ENCODE results near the gene NAB2. TPM values are rescaled to one million over a fixed set of nuclear protein-coding genes. Genes with fewer than 3 reads are reported as not detected.
A peak's percentile ranks its signal among the peaks of the same experiment; 100 is the strongest.

The NAB2 gene
- total and polyA plus RNA-seq, 9 of the 15 experiments (the other 6 are each of a cell fraction or from before 2014, with no cell fraction given) = 0.45 to 40.9 (median 20.4) TPM

- peak; percentile 80 for TF ChIP-seq REST (IDR thresholded peaks at IDR 0.05; ENCODE audit: borderline replicate concordance)
- no peak for TF ChIP-seq REST (CRISPR knock-in tag; IDR thresholded peaks at IDR 0.05; ENCODE audit: low read depth)
- 0 out of 2 replicates have a peak, but pooled peaks have one; percentile 5 for TF ChIP-seq GABPB1 (CRISPR knock-in tag; IDR thresholded peaks at IDR 0.05)
- TF ChIP-seq, protein P1, sequence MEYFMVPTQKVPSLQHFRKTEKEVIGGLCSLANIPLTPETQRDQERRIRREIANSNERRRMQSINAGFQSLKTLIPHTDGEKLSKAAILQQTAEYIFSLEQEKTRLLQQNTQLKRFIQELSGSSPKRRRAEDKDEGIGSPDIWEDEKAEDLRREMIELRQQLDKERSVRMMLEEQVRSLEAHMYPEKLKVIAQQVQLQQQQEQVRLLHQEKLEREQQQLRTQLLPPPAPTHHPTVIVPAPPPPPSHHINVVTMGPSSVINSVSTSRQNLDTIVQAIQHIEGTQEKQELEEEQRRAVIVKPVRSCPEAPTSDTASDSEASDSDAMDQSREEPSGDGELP (CRISPR knock-in tag; IDR thresholded peaks at IDR 0.05; ENCODE audit: borderline replicate concordance) = no peak
- no peak for TF ChIP-seq E2F8 (IDR thresholded peaks at IDR 0.05; ENCODE audit: low read depth, partially characterized antibody)
- TF ChIP-seq ZNF696 (CRISPR knock-in tag; conservative IDR thresholded peaks at IDR 0.05) = no peak
- TF ChIP-seq GTF2E2 (tag; IDR thresholded peaks at IDR 0.05) = no peak
- no peak for TF ChIP-seq GMEB1 (CRISPR knock-in tag; IDR thresholded peaks at IDR 0.05)
- peak; percentile 83 for TF ChIP-seq ATF3 (IDR thresholded peaks at IDR 0.05)
- no peak for TF ChIP-seq ATF3 (CRISPR knock-in tag; conservative IDR thresholded peaks at IDR 0.05)
- peak; percentile 40 for TF ChIP-seq CXXC5 (CRISPR knock-in tag; IDR thresholded peaks at IDR 0.05)
- no peak for TF ChIP-seq ZNF121 (CRISPR knock-in tag; conservative IDR thresholded peaks at IDR 0.05)
These were observed 38.3 kb downstream of the NAB2 start (continued) for GRCh38 chr12:57127101-57127725.

Measured in K562 (cell line).